Suppressor macrophage (primary cell): Measurements from ENCODE around the gene ACTL6A.
A peak's percentile ranks its signal among the peaks of the same experiment; 100 is the strongest.
"Not testable (repeated sequence)": the region's sequence is repeated elsewhere in the genome, so short reads cannot be mapped to it uniquely, and the experiment has no call there.

ENCODE experiments used
- DNase-seq, 4 experiments: peaks; one replicate each; pipeline ENCODE4 v3.0.0-alpha.2; 2020 to 2022
- total RNA-seq, 17 experiments: gene quantifications; one replicate each; lab custom pipeline; 2026; ENCODE audit warnings: mixed read lengths in 6 of 17, inconsistent platforms in 3 of 17; lab: John Stamatoyannopoulos, UW

The ACTL6A gene
- 16.3 to 52.3 (median 31.2) reads per million in 17 experiments for total RNA-seq

DNA sequence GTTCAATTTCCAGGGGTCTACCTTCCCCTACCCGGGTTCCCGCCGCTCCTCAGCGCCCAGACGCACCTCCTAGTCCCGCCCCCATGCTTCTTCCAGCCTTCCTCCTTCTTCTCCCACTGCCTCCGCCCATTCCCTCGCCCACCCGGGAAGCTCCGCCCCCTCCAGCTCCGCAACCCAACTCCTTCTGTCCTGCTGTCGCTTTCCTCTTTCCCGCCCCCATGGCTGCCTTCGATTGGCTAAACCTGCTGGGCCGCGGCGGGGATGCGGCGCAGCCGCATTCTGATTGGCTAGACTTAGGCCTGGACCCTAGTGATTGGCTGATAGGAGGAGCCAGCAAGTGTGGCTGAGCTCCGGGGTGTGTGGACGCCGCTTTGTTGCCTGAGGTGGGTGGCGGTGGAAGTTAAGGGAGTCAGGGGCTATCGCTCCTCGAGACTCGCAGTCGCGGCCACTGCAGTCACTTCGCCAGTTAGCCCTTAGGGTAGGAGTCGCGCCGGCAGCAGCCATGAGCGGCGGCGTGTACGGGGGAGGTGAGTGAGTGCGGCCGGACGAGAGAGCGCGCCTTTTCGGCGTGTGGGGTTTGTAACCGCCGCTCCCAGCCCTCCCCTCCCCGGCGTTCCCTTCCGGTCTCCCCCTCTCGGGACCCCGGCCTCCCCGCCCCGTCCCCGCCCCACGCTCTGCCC lies at the start of gene ACTL6A:
ACTL6A (plus strand) TSS at position 336 of the 680 bp plus-strand sequence; CDS start at position 503, 167 bp downstream.
- DNase-seq: peak; percentile 99 to 100 (median 100)

DNA sequence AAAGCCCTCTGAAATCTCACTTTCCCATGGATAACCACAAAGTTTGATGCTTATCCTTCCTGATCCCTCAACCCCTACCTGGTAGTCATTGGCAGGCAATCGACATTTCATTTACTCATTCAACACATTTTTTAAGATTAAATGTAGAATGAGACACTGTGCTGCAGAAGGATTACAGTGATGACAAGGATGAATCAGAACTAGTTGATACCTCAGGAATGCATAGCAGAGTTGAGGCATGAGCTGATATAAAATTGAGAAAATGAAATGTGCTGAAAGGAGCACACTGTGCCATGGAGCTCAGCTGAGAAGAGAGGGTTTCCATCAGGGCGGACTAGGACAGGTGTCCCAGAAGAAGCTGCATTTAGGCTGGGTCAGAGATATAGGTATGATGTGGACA lies 48.9 kb upstream of the ACTL6A start:
- DNase-seq: no peak

DNA sequence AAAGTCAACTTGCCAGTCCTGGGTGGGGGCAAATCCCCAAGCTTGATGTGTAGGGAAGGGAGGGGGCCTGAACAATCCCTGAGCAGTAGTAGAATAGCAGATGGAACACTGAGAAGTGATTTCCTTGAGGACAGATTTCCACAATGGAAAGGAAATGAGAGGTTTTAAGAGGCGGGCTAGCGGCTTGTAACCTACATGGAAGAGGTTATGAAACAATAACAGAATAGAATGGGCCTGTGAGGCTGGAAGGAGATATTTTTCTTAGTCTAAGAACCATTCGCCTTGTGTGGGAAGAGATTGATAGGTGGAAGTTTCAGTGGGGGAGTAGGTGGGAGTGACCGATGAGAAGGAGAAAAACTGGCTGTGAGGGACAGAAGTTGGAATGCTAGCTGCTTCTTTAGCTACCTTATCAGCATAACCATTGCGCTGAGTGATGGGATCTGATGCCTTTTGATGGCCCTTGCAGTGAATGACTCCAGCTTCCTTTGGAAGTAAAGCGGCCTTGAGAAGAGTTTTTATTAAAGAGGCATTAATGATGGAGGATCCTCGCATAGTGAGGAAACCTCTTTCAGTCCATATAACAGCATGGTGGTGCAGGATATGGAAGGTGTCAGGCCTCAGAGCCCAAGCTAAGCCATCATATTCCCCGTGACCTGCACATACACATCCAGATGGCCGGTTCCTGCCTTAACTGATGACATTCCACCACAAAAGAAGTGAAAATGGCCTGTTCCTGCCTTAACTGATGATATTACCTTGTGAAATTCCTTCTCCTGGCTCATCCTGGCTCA lies 46.1 kb upstream of the ACTL6A start:
- not testable (repeated sequence) for DNase-seq

GRCh38 chr3:179526482-179526881 lies 36.2 kb upstream of the ACTL6A start:
- no peak for DNase-seq

GRCh38 chr3:179526989-179527391 lies 35.7 kb upstream of the ACTL6A start:
- DNase-seq: peak in 2 of 4 experiments; percentile 13 to 19

DNA sequence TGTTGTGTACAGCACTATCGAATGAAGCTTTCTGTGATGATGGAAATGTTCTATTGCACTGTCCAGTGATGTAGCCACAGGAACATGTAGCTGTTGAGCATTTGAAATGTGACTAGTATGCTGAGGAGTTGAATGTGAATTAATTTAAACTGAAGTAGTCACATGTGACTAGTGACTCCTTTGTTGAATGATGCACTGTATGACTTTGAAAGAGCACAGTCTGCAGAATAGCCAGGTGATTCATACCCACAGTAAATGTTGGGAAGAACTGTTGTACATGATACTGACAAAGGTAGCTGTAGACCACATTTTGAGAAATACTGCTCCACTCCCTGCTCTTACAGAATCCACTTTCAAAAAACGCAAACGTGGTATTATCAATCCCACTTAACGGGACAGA lies 34.0 kb upstream of the ACTL6A start:
- no peak for DNase-seq

DNA sequence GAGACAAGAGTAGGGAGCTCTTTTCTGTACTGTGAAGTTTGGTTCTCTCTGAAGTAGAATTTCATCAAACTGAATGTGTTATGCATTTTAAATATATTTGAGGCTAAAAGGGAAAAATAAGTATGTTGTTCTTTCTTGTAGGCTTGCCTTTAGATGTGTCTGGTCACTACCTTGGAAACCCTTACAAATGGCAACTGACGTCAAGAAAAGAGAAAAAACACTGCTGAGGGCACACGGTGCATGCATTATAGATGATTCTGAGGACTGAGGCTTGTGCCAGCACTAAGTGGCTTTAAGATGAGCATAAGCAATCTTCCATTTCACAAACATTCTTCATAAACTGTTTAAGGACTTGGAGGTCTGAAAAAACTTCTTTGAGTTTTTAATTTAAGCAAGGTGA lies 31.1 kb upstream of the ACTL6A start:
- no peak for DNase-seq

- no peak for DNase-seq
These were observed 29.5 kb upstream of the ACTL6A start for GRCh38 chr3:179533274-179533673.

DNA sequence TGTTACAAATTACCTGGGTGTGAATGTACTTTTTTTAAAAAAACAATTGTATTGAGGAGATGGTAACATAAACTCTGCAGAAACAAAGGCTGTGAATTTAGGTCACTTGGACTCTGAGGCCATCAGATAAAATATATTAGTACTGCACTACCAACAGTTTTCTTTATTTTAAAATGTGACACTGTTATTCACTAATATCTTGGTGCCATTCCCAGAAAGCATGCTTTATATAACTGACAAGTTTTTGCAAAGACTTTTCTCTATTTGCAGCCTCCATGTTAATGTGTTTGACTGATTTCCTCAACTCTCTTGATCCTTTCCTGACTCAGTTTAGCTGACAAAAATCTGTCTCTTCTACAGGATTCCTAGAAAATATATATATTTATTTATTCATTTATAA lies 26.5 kb upstream of the ACTL6A start:
- DNase-seq: no peak

GRCh38 chr3:179541094-179541493 lies 21.6 kb upstream of the ACTL6A start:
- no peak for DNase-seq

DNA sequence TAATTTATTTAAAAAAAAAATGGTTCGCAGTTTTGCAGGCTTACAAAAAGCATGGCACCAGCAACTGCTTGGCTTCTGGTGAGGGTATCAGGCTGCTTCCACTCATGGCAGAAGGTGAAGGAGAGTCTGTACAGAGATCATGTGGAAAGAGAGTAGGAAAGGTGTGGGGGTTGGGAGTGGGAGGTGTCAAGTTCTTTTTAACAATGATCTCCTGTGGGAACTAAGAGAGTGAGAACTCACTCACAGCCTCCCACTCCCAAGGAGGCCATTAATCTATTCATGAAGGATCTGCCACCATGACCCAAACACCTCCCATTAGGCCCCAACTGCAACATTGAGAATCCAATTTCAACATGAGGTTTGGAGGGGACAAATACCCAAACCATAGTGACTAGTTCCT lies 21.1 kb upstream of the ACTL6A start:
- DNase-seq: no peak

DNA sequence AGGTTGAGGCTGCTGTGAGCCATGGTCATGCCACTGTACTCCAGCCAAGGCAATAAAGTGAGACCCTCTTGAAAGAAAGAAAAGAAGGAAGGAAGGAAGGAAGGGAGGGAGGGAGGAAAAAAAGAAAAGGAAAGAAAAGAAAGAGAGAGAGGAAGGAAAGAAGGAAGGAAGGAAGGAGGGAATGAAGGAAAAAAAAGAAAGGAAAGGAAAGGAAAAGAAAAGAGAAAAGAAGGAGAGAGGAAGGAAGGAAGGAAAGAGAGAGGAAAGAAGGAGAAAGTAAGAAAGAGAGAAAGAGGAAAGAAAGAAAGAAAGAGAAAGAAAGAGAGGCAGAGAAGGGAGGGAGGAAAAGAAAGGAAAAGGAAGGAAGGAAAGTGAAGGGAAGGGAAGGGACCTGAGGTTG lies 20.4 kb upstream of the ACTL6A start:
- DNase-seq: no peak

DNA sequence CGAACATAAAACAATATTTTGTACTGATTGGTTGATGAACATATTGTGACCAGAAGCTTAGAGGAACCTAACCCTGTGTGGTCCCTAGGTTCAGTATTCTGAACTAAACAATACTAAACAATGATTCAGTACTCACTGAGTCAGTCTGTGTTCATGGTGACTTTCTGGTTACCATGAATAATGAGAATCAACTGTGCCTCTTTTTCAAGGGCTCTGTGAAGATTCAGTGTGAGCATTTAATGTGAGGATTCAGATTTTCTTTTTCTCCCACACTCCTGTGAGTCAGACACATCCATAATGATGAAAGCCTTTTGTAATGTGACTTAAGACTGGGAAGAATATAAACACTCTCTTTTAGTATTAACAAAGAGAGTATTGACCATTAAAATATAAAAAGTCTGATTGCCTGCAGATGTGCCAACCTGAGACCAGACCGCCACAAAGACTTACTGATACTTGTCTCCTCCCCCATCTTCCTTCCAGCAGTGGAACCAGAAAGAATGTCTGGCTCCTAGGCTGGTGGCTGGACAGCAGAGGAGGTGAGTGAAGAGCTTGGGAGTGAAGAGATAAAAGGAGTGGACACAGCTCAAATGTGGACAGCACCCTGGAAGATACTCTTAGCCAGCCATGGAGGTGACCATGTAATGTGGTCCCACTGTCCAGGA lies 17.6 kb upstream of the ACTL6A start:
- peak in 3 of 4 experiments; percentile 10 to 73 (median 46) for DNase-seq

DNA sequence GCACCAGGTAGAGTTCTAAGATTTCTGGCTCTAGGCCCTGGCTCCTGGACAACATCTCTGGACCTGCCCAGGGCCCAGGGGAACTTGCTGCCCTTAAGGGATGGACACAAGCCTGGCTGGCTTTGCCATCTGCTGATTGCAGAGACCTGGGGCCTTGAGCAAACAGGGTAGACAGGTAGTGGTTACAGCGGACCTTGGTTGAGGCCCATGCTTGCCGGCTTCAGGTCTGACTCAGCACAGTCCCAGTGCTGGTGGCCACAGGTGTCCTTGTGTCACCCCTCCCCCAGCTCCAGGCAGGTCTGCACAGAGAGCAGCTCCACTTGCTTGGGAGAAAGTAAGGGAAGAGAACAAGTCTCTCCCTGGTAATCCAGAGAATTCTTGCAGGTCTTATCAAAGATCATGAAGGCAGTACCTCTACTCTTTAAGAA lies 15.9 kb upstream of the ACTL6A start:
- no peak for DNase-seq

GRCh38 chr3:179551349-179552105 lies 11.2 kb upstream of the ACTL6A start:
- DNase-seq: no peak

- DNase-seq: peak; percentile 81 to 86 (median 84)
These were observed 3.9 kb upstream of the ACTL6A start for GRCh38 chr3:179558742-179559364.

DNA sequence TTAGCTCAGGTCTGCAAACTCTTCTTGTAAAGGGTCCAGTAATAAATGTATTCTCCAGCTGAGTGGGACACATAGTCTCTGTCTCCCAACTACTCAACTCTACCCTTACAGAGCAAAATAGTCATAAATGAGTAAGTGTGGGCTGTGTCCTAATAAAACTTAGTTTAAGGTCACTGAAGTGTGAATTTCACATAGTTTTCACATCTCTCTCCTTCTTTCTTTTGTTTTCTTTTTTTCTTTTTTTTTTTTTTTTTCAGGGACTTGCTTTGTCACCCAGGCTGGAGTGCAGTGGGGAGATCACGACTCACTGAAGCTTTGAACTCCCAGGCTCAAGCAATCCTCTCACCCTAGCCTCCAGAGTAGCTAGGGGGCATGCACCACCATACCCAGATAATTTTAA lies 1.9 kb upstream of the ACTL6A start:
- no peak for DNase-seq

GRCh38 chr3:179563271-179563783 lies 601 bp downstream of the ACTL6A start:
- DNase-seq: peak; percentile 83 to 89 (median 88)

- no peak for DNase-seq
These were observed 2.8 kb downstream of the ACTL6A start for GRCh38 chr3:179565496-179565895.

DNA sequence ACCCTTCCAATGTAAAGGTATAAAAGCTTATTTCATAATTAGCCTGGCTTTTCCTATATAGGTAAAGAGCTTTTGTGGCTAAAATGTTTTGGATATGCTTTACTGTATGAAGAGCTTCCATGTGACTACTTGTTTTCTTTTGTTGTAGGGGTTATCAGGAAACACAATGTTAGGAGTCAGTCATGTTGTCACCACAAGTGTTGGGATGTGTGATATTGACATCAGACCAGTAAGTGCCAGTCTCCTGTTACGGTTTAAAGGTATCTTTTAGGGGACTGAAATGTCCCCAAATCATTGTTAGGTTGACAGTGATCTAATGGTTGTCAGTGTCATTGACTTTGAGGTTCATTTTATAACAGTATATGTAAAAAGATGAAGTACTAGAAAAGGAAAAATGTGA lies 18.3 kb downstream of the ACTL6A start:
- DNase-seq: no peak

DNA sequence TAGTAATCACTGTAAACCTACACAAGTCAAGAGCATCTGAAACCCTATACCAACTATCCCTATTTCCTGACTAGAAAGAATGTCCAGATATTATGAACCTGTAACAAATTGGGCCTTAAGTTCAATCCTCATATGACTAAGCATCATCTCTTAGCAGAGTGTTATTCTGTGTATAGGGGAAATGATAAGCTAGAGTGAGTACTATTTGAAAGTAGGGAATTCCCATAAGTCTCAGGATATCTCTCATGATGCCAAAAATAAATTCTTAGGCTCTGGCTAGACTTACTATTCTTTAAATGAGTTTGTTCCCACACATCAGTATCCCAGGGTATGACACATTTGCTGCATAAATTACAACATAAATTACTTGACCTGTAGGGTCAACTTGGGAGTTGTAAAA lies 26.4 kb downstream of the ACTL6A start:
- peak in 1 of 4 experiments; percentile 3 for DNase-seq

- no peak for DNase-seq
These were observed 27.9 kb downstream of the ACTL6A start for GRCh38 chr3:179590669-179591068.
